Fibroblast of upper back skin (primary cell): ENCODE data around the gene TAF6.

Source experiments
- DNase-seq: peaks from one replicate; pipeline ENCODE4 v3.0.0-alpha.2; 2013

The TAF6 gene

GRCh38 chr7:100091411-100092181, 27.6 kb downstream of the TAF6 start:
- no peak for DNase-seq

- DNase-seq, result no peak
Observed at GRCh38 chr7:100090527-100091410, 28.4 kb downstream of the TAF6 start.

GRCh38 chr7:100089458-100090196, 29.5 kb downstream of the TAF6 start:
- DNase-seq, result peak; percentile 14

- DNase-seq, result peak; percentile 75
Observed at GRCh38 chr7:100088621-100089457, 30.3 kb downstream of the TAF6 start, which contains the start of gene COPS6. Gene COPS6 (plus strand): TSS chr7:100088969. CDS start chr7:100088991, 22 bp downstream.

- no peak for DNase-seq
Observed at GRCh38 chr7:100088095-100088620, 31.0 kb downstream of the TAF6 start.

- peak; percentile 99 for DNase-seq
Observed at GRCh38 chr7:100087055-100087750, 32.0 kb downstream of the TAF6 start.

DNA sequence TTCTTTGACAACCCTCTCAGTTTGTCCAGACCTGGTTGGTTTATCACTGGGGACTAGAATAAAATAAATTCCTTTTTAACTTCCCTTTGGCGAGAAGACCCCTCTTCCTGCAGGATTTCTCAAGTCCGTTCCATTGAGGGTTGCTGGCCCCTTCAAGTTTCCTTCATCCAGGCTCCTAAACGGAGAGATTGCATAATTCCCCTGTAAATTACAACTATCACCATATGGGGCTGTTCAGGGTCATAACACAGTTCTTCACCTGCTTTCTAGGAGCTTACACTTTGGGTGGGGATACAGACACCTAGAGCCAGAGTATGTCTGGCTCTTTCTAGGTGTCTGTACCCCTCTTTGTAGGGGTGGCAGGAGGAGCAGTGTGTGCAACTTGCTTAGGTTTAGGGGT, 33.6 kb downstream of the TAF6 start:
- DNase-seq, result no peak

DNA sequence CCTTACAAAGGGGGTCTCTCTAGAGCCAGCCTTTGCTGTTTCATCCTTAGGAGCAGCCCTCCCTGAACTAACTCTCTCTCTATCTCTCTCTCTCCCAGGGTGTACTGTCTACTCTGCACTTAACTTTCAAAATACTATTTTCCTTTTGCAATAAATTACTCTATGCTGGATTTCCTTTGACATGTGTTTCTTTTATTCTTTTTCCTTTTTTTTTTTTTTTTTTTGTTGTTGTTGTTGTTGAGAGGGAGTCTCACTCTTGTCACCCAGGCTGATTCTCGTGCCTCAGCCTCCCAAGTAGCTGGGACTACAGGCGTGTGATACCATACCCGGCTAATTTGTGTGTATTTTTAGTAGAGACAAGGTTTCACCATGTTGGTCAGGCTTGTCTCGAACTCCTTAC, 36.2 kb downstream of the TAF6 start:
- DNase-seq, result no peak

DNA sequence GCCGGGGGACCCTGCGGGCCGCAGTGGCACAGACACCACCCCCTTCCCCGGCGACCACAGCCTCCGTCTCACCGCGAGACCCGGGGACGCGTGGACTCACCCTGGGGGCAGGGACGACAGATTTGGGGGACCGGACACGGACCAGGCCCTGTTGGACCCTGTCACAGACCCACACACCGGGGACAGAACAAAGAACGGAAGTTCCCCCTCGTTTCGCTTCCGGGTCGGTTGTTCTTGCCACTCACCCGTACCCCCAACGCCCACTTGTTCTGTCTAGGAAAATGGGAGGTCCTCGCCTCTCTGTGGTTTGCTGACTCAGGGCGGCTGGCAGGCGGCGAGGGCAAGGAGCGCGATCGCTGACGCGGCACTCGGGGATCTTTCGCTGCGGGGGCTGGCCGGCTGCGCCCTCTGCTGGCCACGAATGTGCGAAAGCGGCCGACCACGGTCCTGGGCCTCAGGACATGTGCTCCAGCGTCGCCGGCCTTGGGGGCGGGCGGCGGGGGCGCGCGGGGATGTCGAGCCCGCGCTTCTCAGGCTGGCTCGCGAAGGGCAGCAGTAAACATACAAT, 37.5 kb downstream of the TAF6 start, which contains the start of gene ZNF3:
Gene ZNF3, minus strand, starts transcription at position 189 of the 568 bp plus-strand sequence. CDS start 4,366 bp downstream, outside the sequence.
- peak; percentile 99 for DNase-seq

DNA sequence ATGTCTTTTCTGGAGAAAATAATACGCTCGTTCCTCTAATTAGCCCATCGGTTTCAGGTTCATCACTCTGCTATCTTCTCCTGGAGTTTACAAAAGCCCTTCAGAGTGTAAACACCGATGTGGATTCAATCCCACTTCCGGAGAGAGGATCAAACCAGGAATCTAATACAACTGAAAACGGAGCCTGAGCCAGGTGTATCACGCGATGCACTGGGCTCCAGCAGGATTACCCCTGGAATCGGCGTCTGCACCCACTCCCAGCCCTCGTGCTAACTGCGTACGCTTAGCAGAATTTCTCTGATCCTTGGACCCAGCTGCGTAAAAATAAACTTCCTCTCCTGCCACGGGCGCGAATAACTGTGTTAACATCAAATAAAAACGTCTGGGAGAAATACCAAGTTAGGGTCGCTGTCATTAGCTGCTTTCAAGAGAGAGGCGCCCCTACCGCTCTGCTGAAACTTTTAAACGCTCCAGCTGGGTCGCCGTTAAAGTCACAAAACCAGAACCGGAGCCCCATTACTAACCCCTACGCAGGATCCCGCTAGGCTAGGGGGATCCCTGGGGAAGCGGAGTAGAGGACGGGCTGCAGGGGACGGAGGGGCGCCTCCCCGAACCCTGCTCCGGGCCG, 38.1 kb downstream of the TAF6 start:
- DNase-seq, result peak; percentile 9

GRCh38 chr7:100079024-100079560, 40.1 kb downstream of the TAF6 start:
- no peak for DNase-seq

DNA sequence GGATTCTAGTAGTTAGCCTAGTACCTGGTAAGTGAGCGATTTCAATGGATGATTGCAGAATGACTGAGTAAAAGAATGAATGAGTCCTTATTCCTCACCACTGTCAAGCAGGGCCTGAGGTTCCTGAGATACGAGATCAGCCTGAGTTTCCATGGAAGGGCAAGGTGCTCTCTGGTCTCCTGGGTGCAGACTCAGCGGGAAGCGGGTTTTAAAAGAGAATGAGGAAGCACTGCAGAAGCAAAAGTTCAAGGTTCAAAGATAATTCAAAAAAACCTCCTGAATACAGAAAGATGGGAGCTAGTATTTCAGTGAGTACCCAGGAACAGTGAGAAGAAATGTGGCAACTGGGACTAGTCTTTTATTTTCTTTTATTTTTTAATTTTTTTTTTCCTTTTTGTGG, 42.0 kb downstream of the TAF6 start:
- no peak for DNase-seq

DNA sequence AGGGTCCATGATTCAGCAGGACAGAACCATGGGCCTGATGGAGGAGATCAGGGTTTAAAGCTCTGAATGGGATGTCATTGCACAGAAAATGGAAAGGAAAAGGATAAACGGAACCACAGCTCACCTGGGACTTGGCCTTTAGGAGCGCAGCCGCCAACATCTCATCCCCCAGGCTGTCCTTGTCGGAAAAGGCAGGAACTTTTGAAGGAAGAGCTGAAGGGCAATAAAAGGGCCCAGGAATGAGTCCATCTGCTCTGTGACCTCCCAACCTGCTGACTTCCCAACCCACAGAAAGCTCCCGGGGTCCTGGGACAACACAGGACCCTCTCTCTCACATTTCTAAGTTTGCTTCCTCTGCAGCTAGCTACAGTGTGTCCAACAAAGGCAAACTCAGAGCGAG, 43.7 kb downstream of the TAF6 start:
- DNase-seq, result no peak

GRCh38 chr7:100074841-100075240, 44.3 kb downstream of the TAF6 start:
- DNase-seq, result no peak

DNA sequence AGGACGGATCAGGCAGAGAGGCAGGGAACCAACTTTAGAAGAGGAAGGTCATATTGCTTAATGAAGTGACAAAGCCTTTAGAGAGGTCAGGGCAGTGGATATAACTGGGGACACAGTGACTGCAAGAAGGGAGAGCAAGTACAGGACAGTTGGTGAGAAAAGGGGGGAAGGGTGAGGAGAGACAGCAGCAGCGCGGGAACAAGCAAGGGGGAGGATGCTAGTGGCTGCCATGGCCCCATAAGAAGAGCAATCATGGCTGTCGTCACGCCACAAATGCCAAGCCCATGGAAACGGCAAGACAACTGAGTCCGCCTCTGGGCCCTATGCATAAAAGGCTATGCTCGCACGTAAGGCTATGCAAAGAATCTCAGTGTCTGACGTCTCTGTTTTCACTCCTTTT, 46.7 kb downstream of the TAF6 start:
- no peak for DNase-seq

DNA sequence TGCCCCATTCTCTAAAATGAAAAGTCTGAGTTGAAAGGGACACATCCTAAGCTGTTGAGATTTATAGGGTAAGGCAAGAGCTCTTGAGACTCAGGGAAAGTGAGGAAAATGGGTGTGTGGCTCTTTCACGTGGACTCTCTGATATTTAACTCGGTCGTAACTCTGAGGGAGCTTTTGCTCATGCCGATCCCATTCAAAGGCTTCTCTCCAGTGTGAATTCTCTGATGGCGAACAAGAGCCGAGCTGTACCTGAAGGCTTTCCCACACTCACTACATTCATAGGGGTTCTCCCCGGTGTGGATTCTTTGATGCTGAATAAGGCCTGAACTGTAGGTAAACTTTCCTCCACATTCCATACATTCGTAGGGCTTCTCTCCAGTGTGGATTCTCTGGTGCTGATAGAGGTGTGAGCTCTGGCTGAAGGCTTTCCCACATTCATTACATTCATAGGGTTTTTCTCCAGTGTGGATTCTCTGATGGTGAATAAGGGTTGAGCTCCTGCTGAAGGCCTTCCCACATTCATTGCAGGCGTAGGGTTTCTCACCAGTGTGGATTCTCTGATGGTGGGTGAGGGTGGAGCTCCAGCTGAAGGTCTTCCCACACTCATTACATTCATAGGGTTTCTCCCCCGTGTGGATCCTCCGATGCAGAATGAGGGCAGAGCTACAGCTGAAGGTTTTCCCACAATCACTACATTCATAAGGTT, 48.0 kb downstream of the TAF6 start:
- DNase-seq, result no peak

- no peak for DNase-seq
Observed at GRCh38 chr7:100069991-100070390, 49.2 kb downstream of the TAF6 start.

DNA sequence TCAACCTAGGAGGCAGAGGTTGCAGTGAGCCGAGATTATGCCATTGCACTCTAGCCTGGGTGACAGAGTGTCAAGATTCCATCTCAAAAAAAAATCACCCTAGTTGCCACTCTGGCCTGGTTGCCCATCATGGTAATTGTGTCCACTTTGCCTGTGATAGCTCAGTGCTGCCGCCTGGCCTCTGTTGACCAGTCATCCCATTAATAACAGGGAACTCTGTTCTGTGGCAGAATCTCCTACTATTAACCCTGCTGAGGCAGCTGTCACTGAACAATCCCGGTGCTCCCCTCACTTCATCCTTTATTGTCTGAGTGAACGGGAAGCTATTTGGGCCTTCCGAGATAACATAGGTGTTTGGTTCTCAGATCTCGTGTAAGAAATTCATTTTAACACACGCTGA, 52.2 kb downstream of the TAF6 start:
- no peak for DNase-seq

GRCh38 chr7:100065452-100066186, 53.5 kb downstream of the TAF6 start:
- DNase-seq, result peak; percentile 80
